Upper lobe of left lung (tissue), 4 donors: ENCODE results near the gene APOM.

Source experiments
- EP300 ChIP-seq, 4 donors: sonication (generic); formaldehyde crosslinking; IDR thresholded peaks; one replicate each; pipeline ENCODE4 v1.5.1; 2017; ENCODE audit warnings: antibody characterized with exemption in 4 of 4, control low read depth in 2 of 4
- POLR2A ChIP-seq, 4 donors: fragments of 450-650 bp; IDR thresholded peaks; one replicate each; pipeline ENCODE4 v1.5.1; 2016 to 2017; ENCODE audit warnings: antibody characterized with exemption in 4 of 4, mild to moderate bottlenecking in 2 of 4
- POLR2AphosphoS5 ChIP-seq, 2 donors: sonication (generic); formaldehyde crosslinking; IDR thresholded peaks; one replicate each; pipeline ENCODE4 v1.5.1; 2017; ENCODE audit warnings: antibody characterized with exemption in 2 of 2
- TF ChIP-seq, protein P1 (sequence below), 6 experiments: fragments of 450-650 bp in 4 of 6; fragments of 200-600 bp in 2 of 6; sonication (generic) in 2 of 6; IDR thresholded peaks; one replicate each; pipeline ENCODE4 v1.5.1; 2016 to 2019; ENCODE audit warnings: antibody characterized with exemption in 6 of 6

DNA sequence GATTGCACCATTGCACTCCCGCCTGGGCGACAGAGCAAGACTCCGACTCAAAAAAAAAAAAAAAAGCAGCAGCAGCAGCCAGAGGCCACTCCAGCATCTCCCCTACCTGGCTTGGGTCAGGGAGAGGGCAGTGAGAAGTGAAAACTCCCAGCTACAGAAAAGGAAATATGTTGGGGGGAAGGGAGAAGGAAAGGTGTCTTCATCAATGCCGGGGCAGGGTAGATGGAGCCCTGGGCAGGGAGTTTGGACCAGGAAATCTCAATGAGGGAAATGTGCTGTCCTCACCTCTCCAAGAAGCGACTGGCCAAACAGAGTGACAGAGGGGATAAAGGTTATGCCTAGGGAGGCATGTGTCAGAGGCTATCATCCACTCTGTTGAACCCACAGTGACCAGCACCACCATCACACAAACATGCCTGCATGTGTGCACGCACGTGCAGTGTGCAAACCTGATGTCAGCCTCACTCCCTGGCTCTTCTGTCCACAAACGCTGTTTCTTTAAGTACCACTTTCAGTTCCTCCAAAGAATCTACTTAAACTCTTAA is 41.5 kb upstream of the APOM start:
- TF ChIP-seq, protein P1, sequence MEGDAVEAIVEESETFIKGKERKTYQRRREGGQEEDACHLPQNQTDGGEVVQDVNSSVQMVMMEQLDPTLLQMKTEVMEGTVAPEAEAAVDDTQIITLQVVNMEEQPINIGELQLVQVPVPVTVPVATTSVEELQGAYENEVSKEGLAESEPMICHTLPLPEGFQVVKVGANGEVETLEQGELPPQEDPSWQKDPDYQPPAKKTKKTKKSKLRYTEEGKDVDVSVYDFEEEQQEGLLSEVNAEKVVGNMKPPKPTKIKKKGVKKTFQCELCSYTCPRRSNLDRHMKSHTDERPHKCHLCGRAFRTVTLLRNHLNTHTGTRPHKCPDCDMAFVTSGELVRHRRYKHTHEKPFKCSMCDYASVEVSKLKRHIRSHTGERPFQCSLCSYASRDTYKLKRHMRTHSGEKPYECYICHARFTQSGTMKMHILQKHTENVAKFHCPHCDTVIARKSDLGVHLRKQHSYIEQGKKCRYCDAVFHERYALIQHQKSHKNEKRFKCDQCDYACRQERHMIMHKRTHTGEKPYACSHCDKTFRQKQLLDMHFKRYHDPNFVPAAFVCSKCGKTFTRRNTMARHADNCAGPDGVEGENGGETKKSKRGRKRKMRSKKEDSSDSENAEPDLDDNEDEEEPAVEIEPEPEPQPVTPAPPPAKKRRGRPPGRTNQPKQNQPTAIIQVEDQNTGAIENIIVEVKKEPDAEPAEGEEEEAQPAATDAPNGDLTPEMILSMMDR (IDR thresholded peaks at IDR 0.05) = no peak
- TF ChIP-seq EP300 (IDR thresholded peaks at IDR 0.05) = no peak
- TF ChIP-seq POLR2A (IDR thresholded peaks at IDR 0.05) = no peak
- no peak for TF ChIP-seq POLR2AphosphoS5 (IDR thresholded peaks at IDR 0.05)
